Neural cell (in vitro differentiated cells): ENCODE data around the gene RPGRIP1L.

Experiments used
- EP300 ChIP-seq: fragments of 450-650 bp; conservative IDR thresholded peaks from 2 replicates; pipeline ENCODE4 v1.6.1; 2014; ENCODE audit warnings: antibody characterized with exemption, mild to moderate bottlenecking, moderate library complexity; ENCODE audit not compliant: poor library complexity, severe bottlenecking
- EZH2 ChIP-seq: fragments of 200-600, 300-800 bp; shearing (Covaris generic), sonication (generic); IDR thresholded peaks from 2 replicates; pipeline ENCODE4 v1.6.1; 2014; ENCODE audit warnings: antibody characterized with exemption, low read length, borderline replicate concordance, mild to moderate bottlenecking; ENCODE audit not compliant: insufficient read depth, poor library complexity, severe bottlenecking
- MXI1 ChIP-seq: fragments of 450-650 bp; conservative IDR thresholded peaks from 2 replicates; pipeline ENCODE4 v1.6.1; 2014; ENCODE audit warnings: antibody characterized with exemption, mild to moderate bottlenecking; ENCODE audit not compliant: poor library complexity, severe bottlenecking
- POLR2AphosphoS5 ChIP-seq: IDR thresholded peaks from 2 replicates; pipeline ENCODE4 v1.6.1; 2012
- RAD21 ChIP-seq: fragments of 450-650 bp; conservative IDR thresholded peaks from 2 replicates; pipeline ENCODE4 v1.6.1; 2014; ENCODE audit warnings: antibody characterized with exemption, mild to moderate bottlenecking, moderate library complexity
- SMC3 ChIP-seq: fragments of 450-650 bp; conservative IDR thresholded peaks from 2 replicates; pipeline ENCODE4 v1.6.1; 2014; ENCODE audit warnings: antibody characterized with exemption, mild to moderate bottlenecking, moderate library complexity; ENCODE audit not compliant: poor library complexity
- TAF1 ChIP-seq: IDR thresholded peaks from 2 replicates; pipeline ENCODE4 v1.6.1; 2012; ENCODE audit warnings: low read depth
- TF ChIP-seq, protein P1 (sequence below): fragments of 450-650 bp; IDR thresholded peaks from 2 replicates; pipeline ENCODE4 v1.5.1; 2014; ENCODE audit warnings: antibody characterized with exemption, mild to moderate bottlenecking, moderate library complexity; ENCODE audit not compliant: poor library complexity, severe bottlenecking
- TF ChIP-seq, protein P2 (sequence below): IDR thresholded peaks from 2 replicates; pipeline ENCODE4 v1.6.1; 2012; ENCODE audit warnings: borderline replicate concordance

DNA sequence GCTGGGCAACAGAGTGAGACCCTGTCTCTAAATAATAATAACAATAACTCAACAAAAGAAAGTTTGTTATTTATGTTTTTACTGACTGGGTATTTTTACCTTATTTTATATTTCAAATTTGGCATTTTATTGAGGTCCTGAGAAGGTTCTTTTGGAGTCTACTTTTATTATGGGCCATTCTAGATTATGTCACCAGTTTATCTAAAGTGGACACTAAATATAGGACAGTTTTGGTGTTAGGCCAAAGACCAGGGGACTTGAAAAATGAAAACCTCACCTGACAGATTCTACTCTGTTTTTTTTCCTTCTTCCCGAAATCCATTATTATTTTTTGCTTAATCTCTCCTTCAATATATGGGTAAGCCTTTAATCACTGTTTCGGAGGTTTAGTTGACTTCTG, 8.4 kb upstream of the RPGRIP1L start:
- TF ChIP-seq, protein P1, sequence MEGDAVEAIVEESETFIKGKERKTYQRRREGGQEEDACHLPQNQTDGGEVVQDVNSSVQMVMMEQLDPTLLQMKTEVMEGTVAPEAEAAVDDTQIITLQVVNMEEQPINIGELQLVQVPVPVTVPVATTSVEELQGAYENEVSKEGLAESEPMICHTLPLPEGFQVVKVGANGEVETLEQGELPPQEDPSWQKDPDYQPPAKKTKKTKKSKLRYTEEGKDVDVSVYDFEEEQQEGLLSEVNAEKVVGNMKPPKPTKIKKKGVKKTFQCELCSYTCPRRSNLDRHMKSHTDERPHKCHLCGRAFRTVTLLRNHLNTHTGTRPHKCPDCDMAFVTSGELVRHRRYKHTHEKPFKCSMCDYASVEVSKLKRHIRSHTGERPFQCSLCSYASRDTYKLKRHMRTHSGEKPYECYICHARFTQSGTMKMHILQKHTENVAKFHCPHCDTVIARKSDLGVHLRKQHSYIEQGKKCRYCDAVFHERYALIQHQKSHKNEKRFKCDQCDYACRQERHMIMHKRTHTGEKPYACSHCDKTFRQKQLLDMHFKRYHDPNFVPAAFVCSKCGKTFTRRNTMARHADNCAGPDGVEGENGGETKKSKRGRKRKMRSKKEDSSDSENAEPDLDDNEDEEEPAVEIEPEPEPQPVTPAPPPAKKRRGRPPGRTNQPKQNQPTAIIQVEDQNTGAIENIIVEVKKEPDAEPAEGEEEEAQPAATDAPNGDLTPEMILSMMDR = no peak
- TF ChIP-seq EZH2 (no peak), MXI1 (no peak), SMC3 (no peak), RAD21 (no peak), TAF1 (no peak), EP300 (no peak), POLR2AphosphoS5 (no peak)
- TF ChIP-seq, protein P2, sequence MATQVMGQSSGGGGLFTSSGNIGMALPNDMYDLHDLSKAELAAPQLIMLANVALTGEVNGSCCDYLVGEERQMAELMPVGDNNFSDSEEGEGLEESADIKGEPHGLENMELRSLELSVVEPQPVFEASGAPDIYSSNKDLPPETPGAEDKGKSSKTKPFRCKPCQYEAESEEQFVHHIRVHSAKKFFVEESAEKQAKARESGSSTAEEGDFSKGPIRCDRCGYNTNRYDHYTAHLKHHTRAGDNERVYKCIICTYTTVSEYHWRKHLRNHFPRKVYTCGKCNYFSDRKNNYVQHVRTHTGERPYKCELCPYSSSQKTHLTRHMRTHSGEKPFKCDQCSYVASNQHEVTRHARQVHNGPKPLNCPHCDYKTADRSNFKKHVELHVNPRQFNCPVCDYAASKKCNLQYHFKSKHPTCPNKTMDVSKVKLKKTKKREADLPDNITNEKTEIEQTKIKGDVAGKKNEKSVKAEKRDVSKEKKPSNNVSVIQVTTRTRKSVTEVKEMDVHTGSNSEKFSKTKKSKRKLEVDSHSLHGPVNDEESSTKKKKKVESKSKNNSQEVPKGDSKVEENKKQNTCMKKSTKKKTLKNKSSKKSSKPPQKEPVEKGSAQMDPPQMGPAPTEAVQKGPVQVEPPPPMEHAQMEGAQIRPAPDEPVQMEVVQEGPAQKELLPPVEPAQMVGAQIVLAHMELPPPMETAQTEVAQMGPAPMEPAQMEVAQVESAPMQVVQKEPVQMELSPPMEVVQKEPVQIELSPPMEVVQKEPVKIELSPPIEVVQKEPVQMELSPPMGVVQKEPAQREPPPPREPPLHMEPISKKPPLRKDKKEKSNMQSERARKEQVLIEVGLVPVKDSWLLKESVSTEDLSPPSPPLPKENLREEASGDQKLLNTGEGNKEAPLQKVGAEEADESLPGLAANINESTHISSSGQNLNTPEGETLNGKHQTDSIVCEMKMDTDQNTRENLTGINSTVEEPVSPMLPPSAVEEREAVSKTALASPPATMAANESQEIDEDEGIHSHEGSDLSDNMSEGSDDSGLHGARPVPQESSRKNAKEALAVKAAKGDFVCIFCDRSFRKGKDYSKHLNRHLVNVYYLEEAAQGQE = no peak
